GM18505 (cell line): ENCODE measurements around the gene CLTB.
"Not testable (repeated sequence)": the region's sequence is repeated elsewhere in the genome, so short reads cannot be mapped to it uniquely, and the experiment has no call there.

Experiments used
- ATAC-seq: cut with Tn5 transposase; IDR thresholded peaks from one replicate; pipeline ENCODE4 v1.9.1; 2021; ENCODE audit not compliant: unreplicated experiment
- POLR2A ChIP-seq: IDR thresholded peaks from 4 replicates; pipeline ENCODE4 v1.6.1; 2011; ENCODE audit warnings: borderline replicate concordance; ENCODE audit not compliant: insufficient read depth, insufficient read length; ENCODE audit errors: extremely low read depth

The CLTB gene

GRCh38 chr5:176415952-176416924 is at the start of gene CLTB:
Gene CLTB (minus strand): TSS chr5:176416539. CDS start chr5:176416363, 176 bp downstream.
- ATAC-seq: peak; percentile 90
- peak; percentile 68 for TF ChIP-seq POLR2A

- no peak for ATAC-seq
- no peak for TF ChIP-seq POLR2A
Observed at GRCh38 chr5:176463113-176463764, 46.9 kb upstream of the CLTB start.

- no peak for ATAC-seq
- no peak for TF ChIP-seq POLR2A
Observed at GRCh38 chr5:176461349-176461748, 45.0 kb upstream of the CLTB start.

- no peak for TF ChIP-seq POLR2A
- no peak for ATAC-seq
Observed at GRCh38 chr5:176458904-176459561, 42.7 kb upstream of the CLTB start.

- no peak for TF ChIP-seq POLR2A
- no peak for ATAC-seq
Observed at GRCh38 chr5:176454724-176455394, 38.5 kb upstream of the CLTB start.

GRCh38 chr5:176450077-176450476 is 33.7 kb upstream of the CLTB start:
- no peak for TF ChIP-seq POLR2A
- no peak for ATAC-seq

- TF ChIP-seq POLR2A: peak; percentile 89
- peak; percentile 89 for ATAC-seq
Observed at GRCh38 chr5:176447978-176448608, 31.8 kb upstream of the CLTB start, which contains the start of gene FAF2. Gene FAF2 (plus strand): TSS chr5:176448385. CDS start chr5:176448408, 23 bp downstream.

- TF ChIP-seq POLR2A: no peak
- ATAC-seq: peak; percentile 23
Observed at GRCh38 chr5:176447591-176447977, 31.2 kb upstream of the CLTB start.

- no peak for TF ChIP-seq POLR2A
- ATAC-seq: no peak
Observed at GRCh38 chr5:176446884-176447590, 30.7 kb upstream of the CLTB start.

- no peak for ATAC-seq
- no peak for TF ChIP-seq POLR2A
Observed at GRCh38 chr5:176446028-176446665, 29.8 kb upstream of the CLTB start.

- TF ChIP-seq POLR2A: no peak
- ATAC-seq: no peak
Observed at GRCh38 chr5:176444742-176445141, 28.4 kb upstream of the CLTB start.

- ATAC-seq: not testable (repeated sequence)
Observed at GRCh38 chr5:176442911-176443310, 26.6 kb upstream of the CLTB start.

- TF ChIP-seq POLR2A: no peak
Observed at GRCh38 chr5:176441921-176442323, 25.6 kb upstream of the CLTB start.

More at GRCh38 chr5:176441921-176442323, 25.6 kb upstream of the CLTB start:
- no peak for ATAC-seq
